ENCODE measurements around the gene SCN3A. TPM values are rescaled to one million over a fixed set of nuclear protein-coding genes. Genes with fewer than 3 reads are reported as not detected.

The SCN3A gene
- polyA plus RNA-seq, 1 experiment, result 0.17 TPM

DNA sequence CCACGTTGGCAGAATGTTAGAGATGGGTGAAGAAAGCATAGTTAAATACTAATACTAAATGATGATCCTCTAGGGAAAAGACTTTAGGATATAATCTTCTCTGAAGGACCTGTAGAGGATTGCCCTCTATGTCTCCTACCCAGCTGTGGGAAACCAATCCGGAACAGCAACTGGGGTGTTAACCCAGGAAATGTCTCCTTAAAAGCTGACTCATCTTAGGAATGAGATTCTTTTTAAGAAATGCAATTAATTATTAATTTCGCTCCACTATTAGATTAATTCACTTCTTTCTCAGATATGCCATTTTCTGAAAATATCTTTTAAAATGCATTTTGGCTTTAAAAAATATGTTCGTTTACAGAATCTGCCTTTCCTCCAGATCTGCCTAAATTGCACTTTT is 7.4 kb downstream of the SCN3A start:
- DNase-seq (ENCODE audit: low read depth, low spot score), result no peak
- ChIA-PET CTCF (interaction anchor here (1.2 to 2.9 kb wide), 3 partner anchors 8 to 180 kb away, joined by 3 to 11 read pairs (median 8); partner anchors contain the start of gene SCN3A), POLR2A (no interaction called here)
- no peak overlapping the region for H3K4me3 ChIP-seq (ENCODE audit: low read depth, low read length)
- H3K9me3 ChIP-seq (ENCODE audit: control insufficient read depth, insufficient read depth, low read length), result no peaks in the 10 kb centered on the region
- H3K27ac ChIP-seq (ENCODE audit: low read depth, low read length), result no peak overlapping the region
- TF ChIP-seq, protein P1, sequence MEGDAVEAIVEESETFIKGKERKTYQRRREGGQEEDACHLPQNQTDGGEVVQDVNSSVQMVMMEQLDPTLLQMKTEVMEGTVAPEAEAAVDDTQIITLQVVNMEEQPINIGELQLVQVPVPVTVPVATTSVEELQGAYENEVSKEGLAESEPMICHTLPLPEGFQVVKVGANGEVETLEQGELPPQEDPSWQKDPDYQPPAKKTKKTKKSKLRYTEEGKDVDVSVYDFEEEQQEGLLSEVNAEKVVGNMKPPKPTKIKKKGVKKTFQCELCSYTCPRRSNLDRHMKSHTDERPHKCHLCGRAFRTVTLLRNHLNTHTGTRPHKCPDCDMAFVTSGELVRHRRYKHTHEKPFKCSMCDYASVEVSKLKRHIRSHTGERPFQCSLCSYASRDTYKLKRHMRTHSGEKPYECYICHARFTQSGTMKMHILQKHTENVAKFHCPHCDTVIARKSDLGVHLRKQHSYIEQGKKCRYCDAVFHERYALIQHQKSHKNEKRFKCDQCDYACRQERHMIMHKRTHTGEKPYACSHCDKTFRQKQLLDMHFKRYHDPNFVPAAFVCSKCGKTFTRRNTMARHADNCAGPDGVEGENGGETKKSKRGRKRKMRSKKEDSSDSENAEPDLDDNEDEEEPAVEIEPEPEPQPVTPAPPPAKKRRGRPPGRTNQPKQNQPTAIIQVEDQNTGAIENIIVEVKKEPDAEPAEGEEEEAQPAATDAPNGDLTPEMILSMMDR (IDR thresholded peaks at IDR 0.05; ENCODE audit: low read depth, low read length), result no peak
- no peaks in the 10 kb centered on the region for H3K27me3 ChIP-seq (ENCODE audit: control insufficient read depth, insufficient read depth, low read length)

DNA sequence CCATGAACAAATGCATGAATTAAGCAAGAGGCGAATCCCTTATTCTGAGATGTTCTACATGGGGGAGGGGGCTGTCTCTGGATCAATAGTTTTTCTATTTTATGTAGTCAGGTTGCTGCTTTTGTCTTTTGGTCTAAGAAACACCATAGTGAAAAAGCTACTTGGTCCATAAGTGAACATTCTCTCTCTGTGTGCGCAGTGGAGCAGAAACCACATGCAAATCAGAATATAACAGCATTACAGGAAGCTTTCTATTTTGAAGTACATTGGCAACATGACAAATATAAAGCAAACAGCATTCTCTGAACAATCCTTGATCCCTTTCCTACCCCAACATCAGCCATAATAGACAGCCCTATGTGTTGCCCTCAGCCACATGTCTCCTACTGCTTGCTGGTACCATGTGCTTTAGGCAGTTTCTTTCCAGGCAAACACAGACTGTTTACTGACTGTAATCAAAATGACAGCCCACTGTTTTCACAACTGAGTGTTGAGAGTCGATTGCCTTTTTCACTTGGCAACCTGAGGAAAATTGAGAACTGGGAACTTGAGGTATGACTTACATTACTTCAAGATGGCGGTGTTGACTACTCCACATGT is 10.6 kb downstream of the SCN3A start:
- H3K4me3 ChIP-seq (ENCODE audit: low read depth, low read length), result no peak overlapping the region
- no peaks in the 10 kb centered on the region for H3K9me3 ChIP-seq (ENCODE audit: control insufficient read depth, insufficient read depth, low read length)
- ChIA-PET POLR2A (no interaction called here), CTCF (interaction anchor here (0.7 to 1.1 kb wide), 2 partner anchors 10 to 212 kb away, joined by 6 to 8 read pairs; partner anchors contain the start of gene SCN3A)
- no peaks in the 10 kb centered on the region for H3K27me3 ChIP-seq (ENCODE audit: control insufficient read depth, insufficient read depth, low read length)
- no peak overlapping the region for H3K27ac ChIP-seq (ENCODE audit: low read depth, low read length)
- TF ChIP-seq, protein P1 (IDR thresholded peaks at IDR 0.05; ENCODE audit: low read depth, low read length), result no peak
- no peak for DNase-seq (ENCODE audit: low read depth, low spot score)

DNA sequence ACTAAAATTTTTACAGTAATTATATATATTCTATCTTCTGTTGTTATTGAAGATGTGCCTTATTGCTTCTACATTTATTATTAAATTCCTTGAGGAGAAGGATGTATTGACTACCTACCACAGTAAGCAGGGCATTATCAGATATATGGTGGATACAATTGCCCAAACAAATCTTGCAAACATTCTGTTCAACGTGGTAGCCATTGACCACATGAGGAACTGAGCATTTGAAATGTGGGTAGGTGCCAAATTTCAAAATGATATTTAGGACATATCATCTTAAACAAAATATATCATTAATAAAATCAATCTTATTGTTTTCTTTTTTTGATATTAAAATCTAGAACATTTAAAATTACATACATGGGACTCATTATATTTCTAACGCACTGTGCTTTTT is 11.1 kb downstream of the SCN3A start:
- no peak for DNase-seq (ENCODE audit: low read depth, low spot score)
- Histone ChIP-seq H3K27me3 (ENCODE audit: control insufficient read depth, insufficient read depth, low read length) (no peaks in the 10 kb centered on the region), H3K4me3 (ENCODE audit: low read depth, low read length) (no peak overlapping the region), H3K27ac (ENCODE audit: low read depth, low read length) (no peak overlapping the region), H3K9me3 (ENCODE audit: control insufficient read depth, insufficient read depth, low read length) (no peaks in the 10 kb centered on the region)
- TF ChIP-seq, protein P1 (IDR thresholded peaks at IDR 0.05; ENCODE audit: low read depth, low read length), result no peak
- ChIA-PET CTCF (interaction anchor here (1.1 kb wide), 1 partner anchor 11 kb away, joined by 6 read pairs; the partner anchor contains the start of gene SCN3A), POLR2A (no interaction called here)

DNA sequence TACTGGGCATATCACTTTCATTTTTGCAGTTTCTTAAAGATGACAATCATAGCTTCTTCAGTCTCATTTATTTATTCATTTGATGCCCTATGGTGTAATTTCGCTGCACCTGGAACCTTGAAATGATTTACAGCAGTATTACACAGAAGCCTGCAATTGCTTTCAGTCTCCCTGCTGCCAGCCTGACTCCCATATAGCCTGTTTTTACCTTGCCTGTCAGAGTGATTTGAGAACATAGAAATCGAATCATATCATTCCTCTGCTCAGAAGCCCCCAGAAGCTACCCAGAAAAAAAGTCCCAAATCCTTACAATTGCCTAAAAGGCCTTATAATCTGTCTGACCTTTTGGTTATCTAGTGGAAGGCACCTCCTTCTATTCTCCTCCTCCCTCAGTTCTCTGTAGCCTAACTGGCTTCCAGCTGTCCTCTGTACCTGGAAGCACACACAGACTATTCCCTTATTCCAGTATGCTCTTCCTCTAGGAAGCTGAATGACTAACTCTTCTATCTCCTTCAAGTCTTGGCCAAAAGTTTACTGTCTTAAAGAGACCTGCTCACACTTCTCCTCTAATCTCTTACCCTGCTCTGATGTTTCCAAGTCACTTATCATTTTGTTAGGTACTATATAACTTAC is 12.6 kb downstream of the SCN3A start:
- Histone ChIP-seq H3K27ac (ENCODE audit: low read depth, low read length) (no peak overlapping the region), H3K27me3 (ENCODE audit: control insufficient read depth, insufficient read depth, low read length) (no peaks in the 10 kb centered on the region), H3K9me3 (ENCODE audit: control insufficient read depth, insufficient read depth, low read length) (no peaks in the 10 kb centered on the region), H3K4me3 (ENCODE audit: low read depth, low read length) (no peak overlapping the region)
- TF ChIP-seq, protein P1 (IDR thresholded peaks at IDR 0.05; ENCODE audit: low read depth, low read length), result no peak
- DNase-seq (ENCODE audit: low read depth, low spot score), result no peak
- POLR2A ChIA-PET, result no interaction called here
- CTCF ChIA-PET, result interaction anchor here (2.2 kb wide), 1 partner anchor 13 kb away, joined by 17 read pairs; the partner anchor contains the start of gene SCN3A

DNA sequence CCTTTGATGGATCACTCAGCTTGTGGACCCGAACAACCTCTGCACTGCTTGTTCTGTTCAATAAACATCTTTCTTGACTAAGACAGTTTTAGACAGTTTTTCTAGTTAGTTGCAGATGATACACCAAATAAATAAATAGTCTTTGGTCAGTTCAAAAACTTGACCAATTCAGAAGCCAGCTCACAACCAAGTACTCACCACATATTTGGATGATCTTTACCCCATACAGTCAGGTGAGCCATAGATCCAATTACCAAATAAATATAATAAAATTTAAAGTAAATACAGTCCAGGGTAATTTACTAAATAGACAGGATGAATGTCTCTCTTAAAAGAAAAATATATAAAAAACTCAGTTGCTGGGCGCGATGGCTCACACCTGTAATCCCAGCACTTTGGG is 18.2 kb downstream of the SCN3A start:
- Histone ChIP-seq H3K27ac (ENCODE audit: low read depth, low read length) (no peak overlapping the region), H3K9me3 (ENCODE audit: control insufficient read depth, insufficient read depth, low read length) (no peaks in the 10 kb centered on the region), H3K4me3 (ENCODE audit: low read depth, low read length) (no peak overlapping the region), H3K27me3 (ENCODE audit: control insufficient read depth, insufficient read depth, low read length) (no peaks in the 10 kb centered on the region)
- DNase-seq (ENCODE audit: low read depth, low spot score), result no peak
- ChIA-PET POLR2A (no interaction called here), CTCF (interaction anchor here (1.5 to 2.2 kb wide), 2 partner anchors 18 to 169 kb away, joined by 6 to 16 read pairs; partner anchors contain the start of gene SCN3A)
- TF ChIP-seq, protein P1 (IDR thresholded peaks at IDR 0.05; ENCODE audit: low read depth, low read length), result no peak
